GM19438 (cell line): ENCODE measurements around the gene DHRSX.
"Not testable (repeated sequence)": the region's sequence is repeated elsewhere in the genome, so short reads cannot be mapped to it uniquely, and the experiment has no call there.

ENCODE experiments used
- ATAC-seq: cut with Tn5 transposase; IDR thresholded peaks from one replicate; pipeline ENCODE4 v1.9.1; 2021; ENCODE audit warnings: low read depth; ENCODE audit not compliant: unreplicated experiment

DHRSX gene

GRCh38 chrX:2500803-2501558 lies at the start of gene DHRSX, which contains the start of gene ZBED1:
DHRSX (minus strand) TSS chrX:2500976; CDS start chrX:2500925, 51 bp downstream.
ZBED1 (minus strand) TSS chrX:2500976; CDS start chrX:2490719, 10,257 bp downstream.
- ATAC-seq: peak; percentile 61

- ATAC-seq: no peak
Measured at GRCh38 chrX:2549876-2550275, 49.1 kb upstream of the DHRSX start.

GRCh38 chrX:2548711-2549423 lies 48.1 kb upstream of the DHRSX start:
- ATAC-seq: no peak

- ATAC-seq: no peak
Measured at GRCh38 chrX:2547736-2548135, 47.0 kb upstream of the DHRSX start.

GRCh38 chrX:2546496-2546895 lies 45.7 kb upstream of the DHRSX start:
- no peak for ATAC-seq

- ATAC-seq: no peak
Measured at GRCh38 chrX:2545144-2545543, 44.4 kb upstream of the DHRSX start.

- no peak for ATAC-seq
Measured at GRCh38 chrX:2542826-2543521, 42.2 kb upstream of the DHRSX start.

- no peak for ATAC-seq
Measured at GRCh38 chrX:2541603-2542002, 40.8 kb upstream of the DHRSX start.

GRCh38 chrX:2540426-2540947 lies 39.7 kb upstream of the DHRSX start:
- no peak for ATAC-seq

- no peak for ATAC-seq
Measured at GRCh38 chrX:2539586-2539985, 38.8 kb upstream of the DHRSX start.

GRCh38 chrX:2538031-2538757 lies 37.4 kb upstream of the DHRSX start:
- no peak for ATAC-seq

- ATAC-seq: no peak
Measured at GRCh38 chrX:2536974-2537373, 36.2 kb upstream of the DHRSX start.

- ATAC-seq: no peak
Measured at GRCh38 chrX:2536141-2536540, 35.4 kb upstream of the DHRSX start.

- not testable (repeated sequence) for ATAC-seq
Measured at GRCh38 chrX:2534261-2535021, 33.7 kb upstream of the DHRSX start.

GRCh38 chrX:2533424-2533823 lies 32.6 kb upstream of the DHRSX start:
- ATAC-seq: no peak

- no peak for ATAC-seq
Measured at GRCh38 chrX:2526390-2526789, 25.6 kb upstream of the DHRSX start.

GRCh38 chrX:2523911-2524310 lies 23.1 kb upstream of the DHRSX start:
- ATAC-seq: no peak

GRCh38 chrX:2521927-2522386 lies 21.2 kb upstream of the DHRSX start:
- no peak for ATAC-seq

GRCh38 chrX:2521092-2521926 lies 20.5 kb upstream of the DHRSX start:
- ATAC-seq: no peak
